HAP-1 (cell line): Measurements from ENCODE around the gene LMOD2.

Source experiments
- DNase-seq, 2 experiments: peaks; one replicate each; pipeline ENCODE4 v3.0.0-alpha.2; 2016 to 2020; ENCODE audit warnings: low spot score in 2 of 2
- H3K27me3 ChIP-seq: fragments of 250-450 bp; sonication (Bioruptor Pico); 2 replicates; pipeline ENCODE4 v1.5.1; 2020; ENCODE audit warnings: low read depth, mild to moderate bottlenecking, moderate library complexity
- H3K36me3 ChIP-seq: fragments of 250-450 bp; sonication (Bioruptor Pico); replicated peaks from 2 replicates; pipeline ENCODE4 v1.5.1; 2020; ENCODE audit warnings: mild to moderate bottlenecking
- H3K4me1 ChIP-seq: fragments of 250-450 bp; sonication (Bioruptor Pico); 2 replicates; pipeline ENCODE4 v1.5.1; 2020; ENCODE audit warnings: mild to moderate bottlenecking
- H3K4me3 ChIP-seq: fragments of 250-450 bp; sonication (Bioruptor Pico); 2 replicates; pipeline ENCODE4 v1.5.1; 2020; ENCODE audit warnings: mild to moderate bottlenecking, moderate library complexity
- H3K9me3 ChIP-seq: fragments of 250-450 bp; sonication (Bioruptor Pico); 2 replicates; pipeline ENCODE4 v1.5.1; 2020; ENCODE audit warnings: mild to moderate bottlenecking, moderate library complexity
- in situ Hi-C: fragments of 300-500 bp; cut with MboI; formaldehyde crosslinking; loops from 3 replicates; pipeline ENCODE4 v1.14.3; 2020; ENCODE audit warnings: low sequenced_read_pairs, inconsistent platforms, mixed read lengths

Gene LMOD2

GRCh38 chr7:123649964-123650363, 5.7 kb upstream of the LMOD2 start:
- no peaks in the 10 kb centered on the region for H3K27me3 ChIP-seq
- no peaks in the 10 kb centered on the region for H3K9me3 ChIP-seq
- H3K4me1 ChIP-seq = no peaks in the 10 kb centered on the region
- no peak overlapping the region for H3K4me3 ChIP-seq
- in situ Hi-C loops = no loop called here
- no peak for DNase-seq
- no peaks in the 10 kb centered on the region for H3K36me3 ChIP-seq

- no peak overlapping the region for H3K4me3 ChIP-seq
- H3K27me3 ChIP-seq = no peaks in the 10 kb centered on the region
- H3K36me3 ChIP-seq = no peaks in the 10 kb centered on the region
- in situ Hi-C loops = no loop called here
- H3K4me1 ChIP-seq = no peaks in the 10 kb centered on the region
- DNase-seq = no peak
- no peaks in the 10 kb centered on the region for H3K9me3 ChIP-seq
Observed at GRCh38 chr7:123650595-123650994, 5.1 kb upstream of the LMOD2 start.

- Histone ChIP-seq H3K4me3 (no peak overlapping the region), H3K36me3 (no peaks in the 10 kb centered on the region), H3K4me1 (no peaks in the 10 kb centered on the region), H3K9me3 (no peaks in the 10 kb centered on the region), H3K27me3 (no peaks in the 10 kb centered on the region)
- in situ Hi-C loops = no loop called here
- no peak for DNase-seq
Observed at GRCh38 chr7:123652406-123652805, 3.3 kb upstream of the LMOD2 start.

- Histone ChIP-seq H3K36me3 (no peaks in the 10 kb centered on the region), H3K4me3 (no peak overlapping the region), H3K9me3 (no peaks in the 10 kb centered on the region), H3K27me3 (no peaks in the 10 kb centered on the region), H3K4me1 (no peaks in the 10 kb centered on the region)
- no peak for DNase-seq
- in situ Hi-C loops = no loop called here
Observed at GRCh38 chr7:123653162-123653561, 2.5 kb upstream of the LMOD2 start.

- Histone ChIP-seq H3K4me3 (no peak overlapping the region), H3K4me1 (no peaks in the 10 kb centered on the region), H3K9me3 (no peaks in the 10 kb centered on the region), H3K36me3 (no peaks in the 10 kb centered on the region), H3K27me3 (no peaks in the 10 kb centered on the region)
- DNase-seq = no peak
- in situ Hi-C loops = no loop called here
Observed at GRCh38 chr7:123656544-123657303, 1.1 kb downstream of the LMOD2 start.

GRCh38 chr7:123657304-123657685, 1.6 kb downstream of the LMOD2 start:
- DNase-seq = no peak
- Histone ChIP-seq H3K27me3 (no peaks in the 10 kb centered on the region), H3K9me3 (no peaks in the 10 kb centered on the region), H3K4me1 (no peaks in the 10 kb centered on the region), H3K4me3 (no peak overlapping the region), H3K36me3 (no peaks in the 10 kb centered on the region)
- in situ Hi-C loops = no loop called here

- DNase-seq = no peak
- H3K36me3 ChIP-seq = no peaks in the 10 kb centered on the region
- no peaks in the 10 kb centered on the region for H3K4me1 ChIP-seq
- H3K27me3 ChIP-seq = no peaks in the 10 kb centered on the region
- no peaks in the 10 kb centered on the region for H3K9me3 ChIP-seq
- in situ Hi-C loops = no loop called here
- H3K4me3 ChIP-seq = no peak overlapping the region
Observed at GRCh38 chr7:123658023-123658422, 2.4 kb downstream of the LMOD2 start.

GRCh38 chr7:123660514-123661354, 5.1 kb downstream of the LMOD2 start:
- in situ Hi-C loops = no loop called here
- DNase-seq = no peak
- no peaks in the 10 kb centered on the region for H3K36me3 ChIP-seq
- H3K9me3 ChIP-seq = no peaks in the 10 kb centered on the region
- H3K4me1 ChIP-seq = peaks cover 3% of the 10 kb centered on the region
- H3K4me3 ChIP-seq = no peak overlapping the region
- no peaks in the 10 kb centered on the region for H3K27me3 ChIP-seq

- Histone ChIP-seq H3K4me1 (peaks cover 3% of the 10 kb centered on the region), H3K9me3 (no peaks in the 10 kb centered on the region), H3K4me3 (no peak overlapping the region), H3K36me3 (no peaks in the 10 kb centered on the region), H3K27me3 (no peaks in the 10 kb centered on the region)
- DNase-seq = no peak
- in situ Hi-C loops = no loop called here
Observed at GRCh38 chr7:123661765-123662164, 6.1 kb downstream of the LMOD2 start.

- no peak for DNase-seq
- peaks cover 3% of the 10 kb centered on the region for H3K4me1 ChIP-seq
- in situ Hi-C loops = no loop called here
Observed at GRCh38 chr7:123662293-123662692, 6.6 kb downstream of the LMOD2 start.

GRCh38 chr7:123662755-123663154, 7.1 kb downstream of the LMOD2 start:
- Histone ChIP-seq H3K9me3 (no peaks in the 10 kb centered on the region), H3K27me3 (no peaks in the 10 kb centered on the region), H3K4me3 (no peak overlapping the region), H3K4me1 (peaks cover 3% of the 10 kb centered on the region), H3K36me3 (no peaks in the 10 kb centered on the region)
- in situ Hi-C loops = no loop called here
- no peak for DNase-seq

More at GRCh38 chr7:123662293-123662692, 6.6 kb downstream of the LMOD2 start:
- Histone ChIP-seq H3K9me3 (no peaks in the 10 kb centered on the region), H3K4me3 (no peak overlapping the region), H3K27me3 (no peaks in the 10 kb centered on the region), H3K36me3 (no peaks in the 10 kb centered on the region)

GRCh38 chr7:123663200-123663599, 7.5 kb downstream of the LMOD2 start:
- no peak for DNase-seq
- no peak overlapping the region for H3K4me3 ChIP-seq
- no peaks in the 10 kb centered on the region for H3K27me3 ChIP-seq
- in situ Hi-C loops = no loop called here
- peaks cover 3% of the 10 kb centered on the region for H3K4me1 ChIP-seq
- no peaks in the 10 kb centered on the region for H3K36me3 ChIP-seq
- H3K9me3 ChIP-seq = no peaks in the 10 kb centered on the region

GRCh38 chr7:123665157-123665556, 9.5 kb downstream of the LMOD2 start:
- Histone ChIP-seq H3K27me3 (no peaks in the 10 kb centered on the region), H3K4me1 (peaks cover 3% of the 10 kb centered on the region), H3K9me3 (no peaks in the 10 kb centered on the region), H3K36me3 (no peaks in the 10 kb centered on the region), H3K4me3 (no peak overlapping the region)
- peak; percentile 30 to 65 for DNase-seq
- in situ Hi-C loops = no loop called here

- Histone ChIP-seq H3K4me3 (no peak overlapping the region), H3K36me3 (no peaks in the 10 kb centered on the region), H3K4me1 (peaks cover 3% of the 10 kb centered on the region), H3K9me3 (no peaks in the 10 kb centered on the region), H3K27me3 (no peaks in the 10 kb centered on the region)
- in situ Hi-C loops = no loop called here
- DNase-seq = no peak
Observed at GRCh38 chr7:123665896-123666295, 10.2 kb downstream of the LMOD2 start.
